Measurements from ENCODE around the gene UBXN10. TPM values are rescaled to one million over a fixed set of nuclear protein-coding genes. Genes with fewer than 3 reads are reported as not detected.
A peak's percentile ranks its signal among the peaks of the same experiment; 100 is the strongest.

UBXN10 gene
- total and polyA plus RNA-seq, 2 of the 8 experiments (the other 6 are each of a cell fraction or from before 2014, with no cell fraction given) = 0.43 to 0.68 TPM

GRCh38 chr1:20199403-20199802 is 13.5 kb downstream of the UBXN10 start:
- Histone ChIP-seq H3K4ac (replicated peaks; ENCODE audit: insufficient read length, low read depth, low read length) (no peak overlapping the region), H2BK120ac (replicated peaks; ENCODE audit: low read depth, low read length) (no peak overlapping the region), H3K27me3 (replicated peaks in 1 of 4; ENCODE audit: control insufficient read depth in 3 of 4, extremely low read depth in 1 of 4, insufficient read depth in 3 of 4, low read length in 3 of 4) (no peaks in the 10 kb centered on the region; a peak in 1 of 7 replicates), H3K56ac (replicated peaks; ENCODE audit: insufficient read length, low read depth, low read length) (no peak overlapping the region), H4K91ac (replicated peaks; ENCODE audit: insufficient read length, low read length) (no peak overlapping the region), H3K4me3 (ENCODE audit: extremely low read depth in 1 of 4, insufficient read depth in 2 of 4, low read depth in 3 of 4, low read length in 4 of 4) (no peak overlapping the region), H3K79me1 (ENCODE audit: low read depth, low read length) (no peaks in the 10 kb centered on the region), H3K23me2 (ENCODE audit: low read depth, low read length) (no peaks in the 10 kb centered on the region), H2AFZ (ENCODE audit: low read length) (peak overlapping the region; percentile 64; the same call in 1 of the 2 replicates), H4K5ac (ENCODE audit: insufficient read length, low read depth, low read length) (no peak overlapping the region), H3K4me1 (replicated peaks in 1 of 4; ENCODE audit: control insufficient read depth in 3 of 4, insufficient read depth in 4 of 4, low read length in 3 of 4) (peaks cover 0 to 3% (median under 1%) of the 10 kb centered on the region in 4 experiments; a peak in 4 of 7 replicates), H4K8ac (ENCODE audit: extremely low read depth, insufficient read depth, low read length) (no peak overlapping the region), H3K18ac (ENCODE audit: extremely low read depth, low read length) (no peak overlapping the region), H2BK20ac (ENCODE audit: low read length) (no peak overlapping the region), H3K23ac (ENCODE audit: insufficient read length) (no peak overlapping the region), H3K4me2 (ENCODE audit: insufficient read depth in 1 of 2, low read depth in 2 of 2, low read length in 2 of 2) (no peak overlapping the region), H2BK5ac (ENCODE audit: low read depth, low read length) (no peak overlapping the region), H3K36me3 (ENCODE audit: control insufficient read depth in 2 of 4, insufficient read depth in 4 of 4, low read length in 3 of 4) (no peaks in the 10 kb centered on the region), H3K9ac (replicated peaks in 1 of 4; ENCODE audit: extremely low read depth in 1 of 4, low read depth in 3 of 4, low read length in 3 of 4) (no peak overlapping the region), H2BK12ac (ENCODE audit: low read depth, low read length) (no peak overlapping the region), H3K9me3 (ENCODE audit: insufficient read depth in 2 of 2, low read depth in 1 of 2, low read length in 1 of 2) (no peaks in the 10 kb centered on the region), H2BK15ac (ENCODE audit: low read length) (0 out of 2 replicates have a peak overlapping the region, but pooled peaks have one; percentile 72), H3K14ac (ENCODE audit: insufficient read length) (no peak overlapping the region), H2AK5ac (ENCODE audit: low read depth, low read length) (no peak overlapping the region), H3K79me2 (ENCODE audit: control insufficient read depth in 1 of 2, insufficient read depth in 2 of 2, low read length in 2 of 2) (no peaks in the 10 kb centered on the region), H3K27ac (ENCODE audit: low read depth, low read length) (no peak overlapping the region), H4K20me1 (replicated peaks in 1 of 2; ENCODE audit: control insufficient read depth in 1 of 2, insufficient read depth in 2 of 2, low read length in 2 of 2) (no peaks in the 10 kb centered on the region)
- no peak for DNase-seq (ENCODE audit: low read depth in 1 of 2, low spot score in 2 of 2)
- ChIA-PET CTCF (ENCODE audit: partially characterized antibody) (interaction anchor here (0.9 to 1.7 kb wide), 5 partner anchors 41 to 231 kb away, joined by 3 to 4 read pairs (median 3); no protein-coding TSS in a partner anchor), POLR2A (ENCODE audit: partially characterized antibody) (no interaction called here)
- WGBS, 2 experiments (ENCODE audit: extremely low coverage in 1 of 2, insufficient coverage in 1 of 2, insufficient read length in 1 of 2, insufficient replicate concordance in 2 of 2, low coverage in 1 of 2, low lambda C conversion rate in 2 of 2, missing lambda C conversion rate in 1 of 2) = 95% methylated on average over 3 of the region's 3 CpGs; no CpG with 5 or more reads in 1 of the 2 experiments
- no peak for FAIRE-seq
- TF ChIP-seq RAD21 (IDR thresholded peaks at IDR 0.05 in 1 of 2, conservative IDR thresholded peaks at IDR 0.05 in 1 of 2; ENCODE audit: low read depth in 2 of 2, low read length in 2 of 2) (no peak), MAX (IDR thresholded peaks at IDR 0.05) (no peak), POLR2AphosphoS5 (IDR thresholded peaks at IDR 0.05; ENCODE audit: low read depth, low read length) (no peak), CHD2 (IDR thresholded peaks at IDR 0.05; ENCODE audit: low read length) (no peak), SUZ12 (IDR thresholded peaks at IDR 0.05; ENCODE audit: low read length) (no peak)
